Measurements from ENCODE around the gene P2RX1.

DNA sequence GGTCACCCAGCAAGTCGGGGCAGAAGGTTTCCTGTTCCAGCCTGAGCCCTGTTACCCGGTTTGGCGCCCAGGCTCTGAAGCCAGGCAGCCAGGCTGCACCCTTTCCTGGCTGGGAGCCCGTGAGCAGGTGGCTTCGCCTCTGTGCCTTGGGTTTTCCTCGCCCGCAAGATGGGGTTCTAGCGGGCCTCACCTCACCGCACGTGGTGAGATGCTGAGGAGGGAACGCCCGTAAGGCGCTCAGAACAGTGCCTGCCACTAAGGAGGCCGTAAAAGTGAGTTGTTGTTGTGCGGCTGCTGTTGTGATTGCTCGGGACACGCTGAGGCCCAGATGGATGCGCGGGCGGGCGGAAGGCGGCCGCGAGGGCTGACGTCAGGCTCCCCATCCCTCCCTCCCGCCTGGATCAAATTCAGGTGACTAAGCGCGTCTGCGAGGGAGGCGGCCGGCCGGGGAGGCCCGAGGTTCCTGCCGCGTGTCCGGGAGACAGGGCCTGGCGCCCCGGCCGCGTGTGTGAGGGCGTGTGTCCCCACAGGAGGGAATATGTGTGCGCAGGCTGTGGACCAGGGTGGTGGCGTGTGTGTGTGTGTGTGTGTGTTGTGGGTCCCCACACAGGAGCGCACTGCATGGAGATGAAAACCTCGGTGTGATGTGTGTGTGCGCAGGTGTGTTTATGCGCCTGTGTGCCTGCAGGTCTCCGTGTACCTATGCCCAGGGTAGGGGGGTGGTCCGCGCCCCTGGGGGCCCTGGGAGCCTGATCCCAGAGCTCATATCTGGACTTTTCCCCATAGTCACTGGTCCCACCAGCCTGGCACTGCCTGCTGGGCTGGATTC lies 27.7 kb downstream of the P2RX1 start:
- no peak for TF ChIP-seq ELF4 (IDR thresholded peaks at IDR 0.05)
- TF ChIP-seq BHLHE40 (IDR thresholded peaks at IDR 0.05; ENCODE audit: borderline replicate concordance): no peak
- no peak for TF ChIP-seq NFRKB (IDR thresholded peaks at IDR 0.05)
- TF ChIP-seq FOXK2 (IDR thresholded peaks at IDR 0.05): no peak
- no peak for TF ChIP-seq FOXA1 (IDR thresholded peaks at IDR 0.05)
- TF ChIP-seq TARDBP (IDR thresholded peaks at IDR 0.05): no peak

Measured in HEK293T (cell line).